Activated CD8-positive, alpha-beta memory T cell treated with anti-CD3 and anti-CD28 coated beads, Interleukin-2, amount 50 U/mL, for 24 hours (primary cell): ENCODE results near the gene DPM2.

Source experiments
- DNase-seq: peaks from one replicate; pipeline ENCODE4 v3.0.0-alpha.2; 2020; ENCODE audit errors: extremely low read depth

Gene DPM2, protein sequence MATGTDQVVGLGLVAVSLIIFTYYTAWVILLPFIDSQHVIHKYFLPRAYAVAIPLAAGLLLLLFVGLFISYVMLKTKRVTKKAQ

GRCh38 chr9:127937388-127938297 is at the start of gene DPM2:
DPM2 (minus strand) TSS chr9:127937854; CDS start chr9:127937820, 34 bp downstream.
- peak; percentile 59 for DNase-seq

DNA sequence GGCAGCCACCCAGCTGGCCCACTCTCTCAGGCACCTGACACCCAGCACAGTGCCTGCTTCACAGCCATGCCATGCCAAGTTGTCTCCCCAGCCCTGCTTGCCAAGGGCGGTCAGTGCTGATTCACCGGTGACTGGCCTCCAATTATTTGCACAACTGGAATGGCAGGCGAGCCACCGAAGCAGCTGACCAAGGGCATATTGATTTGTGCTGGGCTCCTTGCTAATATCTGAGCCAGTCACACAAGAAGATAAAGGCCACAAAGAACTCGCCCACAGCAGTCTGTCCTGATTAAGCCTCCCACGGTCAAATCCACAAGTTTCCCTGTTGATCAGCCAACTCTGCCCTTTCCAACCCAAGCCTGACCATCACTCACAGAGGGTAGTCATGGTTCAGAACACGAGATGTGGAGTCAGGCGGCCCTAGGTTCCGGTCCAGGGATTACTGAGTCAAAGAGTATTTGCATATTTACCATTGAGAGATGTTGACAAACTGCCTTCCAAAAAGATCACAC is 49.5 kb upstream of the DPM2 start:
- DNase-seq = no peak

DNA sequence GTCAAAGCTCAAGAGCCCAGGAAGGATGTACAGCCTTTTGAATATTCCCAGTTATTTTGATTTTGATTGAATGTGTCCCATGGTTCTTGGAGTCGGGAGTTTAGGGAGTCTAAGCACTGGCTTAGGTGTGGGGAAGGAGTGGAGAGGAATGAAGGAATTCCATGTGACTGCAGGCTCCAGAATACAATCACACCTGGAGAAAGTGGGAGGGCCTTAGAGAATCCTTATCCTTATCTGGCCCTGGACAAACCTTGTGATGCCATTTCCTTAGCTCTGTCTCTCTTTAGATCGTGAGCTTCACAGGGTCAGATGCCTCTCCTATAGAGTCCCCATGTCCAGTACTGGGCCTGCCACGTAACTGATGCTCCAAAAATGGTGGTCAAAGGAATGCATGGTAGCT is 47.4 kb upstream of the DPM2 start:
- no peak for DNase-seq

GRCh38 chr9:127983847-127984289 is 46.2 kb upstream of the DPM2 start:
- no peak for DNase-seq

DNA sequence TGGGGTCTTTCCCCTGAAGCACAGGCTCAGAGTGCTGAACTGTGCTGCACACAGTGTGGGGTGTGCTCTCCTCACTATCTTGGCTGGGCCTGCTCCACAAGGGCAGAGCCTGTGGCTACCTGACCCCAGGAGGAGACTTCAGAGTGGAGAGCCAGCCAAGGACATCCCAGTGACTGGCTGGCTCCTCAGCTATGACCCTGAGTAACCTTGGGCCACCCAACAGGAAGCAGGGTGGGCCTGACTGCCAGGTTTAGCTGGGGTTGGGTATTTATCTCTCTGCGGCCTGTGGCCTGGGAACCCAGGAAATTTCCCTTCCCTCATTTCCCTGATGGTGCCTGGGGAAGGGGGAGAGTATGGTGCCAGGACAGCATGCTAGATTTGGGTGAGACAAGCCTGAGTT is 45.3 kb upstream of the DPM2 start:
- no peak for DNase-seq

- no peak for DNase-seq
Observed at GRCh38 chr9:127981559-127982121, 44.0 kb upstream of the DPM2 start.

DNA sequence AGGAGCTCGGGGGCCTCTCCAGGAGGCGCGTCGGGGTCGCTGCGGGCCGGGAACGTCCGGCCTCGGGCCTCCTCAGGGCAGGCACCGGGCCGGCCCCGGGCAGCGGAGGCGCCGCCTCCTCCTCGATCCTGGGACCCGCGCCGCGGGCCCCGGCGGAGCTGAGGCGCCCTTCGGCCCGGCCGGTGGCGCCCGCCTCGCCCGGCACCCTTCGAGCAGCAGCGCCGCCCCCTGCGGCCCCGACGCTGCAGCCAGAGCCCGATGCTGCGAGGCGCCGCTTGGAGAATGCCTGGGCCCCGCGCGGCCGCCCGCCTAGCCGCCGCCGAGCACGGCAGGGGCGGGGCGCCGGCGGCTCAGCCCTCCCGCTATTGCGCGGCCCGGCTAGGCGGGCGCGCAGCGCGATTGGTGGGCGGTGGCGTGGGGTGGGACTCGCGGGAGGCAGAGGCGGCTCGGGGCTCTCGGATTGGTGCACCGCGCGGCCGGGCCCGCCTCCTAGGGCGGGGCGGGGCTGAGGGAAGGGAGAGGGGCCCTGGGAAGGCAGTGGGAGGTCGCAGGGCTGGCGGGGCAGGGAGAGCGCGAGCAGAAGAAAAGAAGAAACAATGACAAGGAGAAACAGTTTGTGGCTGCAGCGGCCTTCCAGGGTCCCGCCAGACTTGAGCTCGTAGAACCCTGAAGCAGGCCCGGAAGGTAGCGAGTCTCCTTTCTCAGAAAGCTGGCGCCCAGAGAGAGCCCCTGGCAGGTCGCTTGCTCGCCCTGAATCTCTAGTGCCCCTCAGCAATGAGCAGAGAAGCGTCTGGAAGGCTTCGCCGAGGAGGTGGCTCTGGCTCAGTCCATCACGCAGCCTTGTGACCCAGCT is 43.3 kb upstream of the DPM2 start, which contains the start of gene EEIG1:
EEIG1 (minus strand) TSS at position 284 of the 853 bp plus-strand sequence. CDS start 852 bp downstream, outside the sequence.
- DNase-seq = peak; percentile 85

DNA sequence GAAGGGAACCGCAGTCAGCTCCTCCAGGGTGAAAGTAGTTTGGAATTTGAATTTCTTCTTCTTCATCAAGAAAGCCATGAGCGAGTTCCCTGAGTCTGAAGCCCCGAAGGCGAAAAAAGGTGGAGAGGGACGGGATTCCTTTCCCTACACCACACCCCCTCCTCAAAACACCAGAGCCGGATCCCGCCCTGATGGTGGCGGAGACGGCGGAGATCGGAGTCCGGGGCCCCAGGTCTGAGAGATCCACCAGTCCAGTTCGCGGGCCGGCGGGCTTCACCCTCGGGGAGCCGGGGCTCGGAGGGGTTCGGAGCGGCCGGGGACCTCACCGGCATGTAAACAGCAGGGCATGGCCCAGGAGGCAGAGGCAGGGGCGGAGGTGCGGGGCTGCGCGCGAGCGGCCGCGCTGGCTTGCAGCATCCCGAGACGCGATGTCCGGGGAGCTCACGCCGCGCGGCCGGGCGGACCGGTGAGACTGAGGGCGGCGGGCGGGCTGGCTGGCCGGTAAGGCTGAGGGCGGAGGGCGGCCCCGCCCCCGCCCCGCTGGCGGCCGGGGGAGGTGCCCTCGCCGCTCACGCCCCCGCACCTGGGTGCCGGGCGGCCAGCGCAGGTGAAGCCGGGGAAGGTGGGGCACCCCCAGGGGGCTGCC is 42.5 kb upstream of the DPM2 start:
- no peak for DNase-seq

DNA sequence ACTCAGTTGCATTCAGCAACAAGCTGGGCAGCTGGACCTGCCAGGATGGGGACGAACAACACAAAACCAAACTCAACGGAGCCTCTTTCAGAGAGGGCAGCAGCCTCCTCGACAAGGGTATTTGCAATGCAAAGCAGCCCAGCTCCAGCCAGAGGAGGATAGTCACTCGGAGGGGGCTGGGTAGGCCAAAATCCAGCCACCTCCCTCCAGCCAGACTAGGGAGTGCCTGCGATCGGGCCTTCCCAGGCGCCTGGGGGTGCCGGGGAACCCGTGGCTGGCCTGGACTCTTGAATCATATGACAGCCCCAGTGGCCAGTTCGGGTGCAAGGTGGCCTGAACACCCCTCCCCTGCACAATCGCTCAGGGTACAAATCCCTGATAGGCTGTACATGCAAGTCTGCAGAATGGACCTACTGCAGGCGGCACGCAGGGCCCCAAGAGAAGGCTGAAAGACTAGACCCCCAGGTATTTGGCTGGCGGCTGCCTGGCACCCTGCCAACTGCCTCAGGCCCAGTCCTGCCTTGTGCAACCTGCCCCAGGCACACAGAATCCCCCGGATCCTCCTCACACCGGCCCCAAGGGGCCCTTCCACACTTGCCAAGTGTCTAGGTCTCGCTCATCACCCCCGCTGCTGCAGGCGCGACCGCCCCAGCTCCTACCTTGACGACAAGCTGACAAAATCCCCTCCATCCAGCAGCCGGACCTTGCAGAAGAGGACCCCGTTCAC is 41.8 kb upstream of the DPM2 start:
- DNase-seq = no peak

- DNase-seq = no peak
Observed at GRCh38 chr9:127979015-127979332, 41.3 kb upstream of the DPM2 start.

GRCh38 chr9:127977884-127978647 is 40.4 kb upstream of the DPM2 start:
- DNase-seq = no peak

DNA sequence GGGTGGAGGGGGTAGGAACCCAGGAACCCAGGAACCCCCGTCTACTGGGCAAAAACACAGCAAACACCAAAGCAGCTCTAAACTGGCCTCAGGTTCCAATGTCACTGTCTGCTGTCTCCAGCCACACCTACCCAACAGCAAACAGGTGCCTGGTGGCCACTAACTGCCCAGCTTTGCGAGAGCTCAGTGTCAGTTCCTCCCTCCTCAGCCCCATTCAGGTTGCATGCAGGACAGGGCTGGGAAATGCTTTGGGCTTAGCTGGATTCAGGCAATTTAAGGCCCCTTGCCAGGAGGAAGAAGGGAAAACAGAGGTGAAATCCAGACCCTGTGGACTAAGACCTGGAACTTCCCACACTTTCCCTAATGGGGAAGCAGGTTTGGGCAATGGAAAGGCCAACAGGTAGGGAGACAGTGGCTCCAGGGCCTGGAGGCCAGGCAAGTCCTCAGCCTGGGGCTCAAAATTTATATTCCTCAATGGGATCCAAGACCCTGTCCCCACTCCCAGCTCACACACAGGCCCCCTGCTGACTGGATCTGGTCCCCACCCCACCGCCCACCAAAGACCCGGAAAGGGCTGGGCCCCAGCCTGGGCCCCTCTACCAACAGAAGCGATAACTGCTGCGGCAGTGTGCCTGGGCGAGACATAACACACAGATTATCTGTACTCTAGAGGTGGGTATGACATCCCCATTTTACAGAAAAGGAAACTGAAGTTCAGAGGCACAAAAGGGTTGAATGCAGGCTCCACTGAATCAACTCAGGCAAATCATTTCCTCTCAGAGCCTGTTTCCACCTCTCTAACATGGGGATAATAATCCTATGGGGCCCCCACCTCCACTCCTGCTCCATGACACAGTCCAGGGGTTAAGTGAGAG is 39.6 kb upstream of the DPM2 start:
- no peak for DNase-seq

DNA sequence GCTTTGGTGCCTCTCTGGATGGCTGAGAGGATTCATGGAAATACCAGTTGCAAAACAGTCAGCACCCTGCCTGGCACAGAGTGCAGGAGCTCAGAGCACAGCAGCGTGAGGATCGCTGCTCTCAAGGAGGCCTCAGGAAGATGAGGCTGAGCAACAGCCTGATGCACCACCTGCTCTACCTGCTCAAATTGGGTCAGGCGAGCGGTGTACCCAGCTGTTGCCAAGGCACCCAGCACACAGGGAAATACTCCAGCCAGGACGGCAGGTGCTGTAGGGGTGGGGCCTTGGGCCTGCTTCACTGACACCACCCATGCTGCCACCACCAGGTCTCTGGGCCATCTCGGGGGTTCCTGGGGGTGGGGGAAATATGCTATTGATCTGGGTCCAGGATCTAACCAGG is 38.8 kb upstream of the DPM2 start:
- DNase-seq = no peak

DNA sequence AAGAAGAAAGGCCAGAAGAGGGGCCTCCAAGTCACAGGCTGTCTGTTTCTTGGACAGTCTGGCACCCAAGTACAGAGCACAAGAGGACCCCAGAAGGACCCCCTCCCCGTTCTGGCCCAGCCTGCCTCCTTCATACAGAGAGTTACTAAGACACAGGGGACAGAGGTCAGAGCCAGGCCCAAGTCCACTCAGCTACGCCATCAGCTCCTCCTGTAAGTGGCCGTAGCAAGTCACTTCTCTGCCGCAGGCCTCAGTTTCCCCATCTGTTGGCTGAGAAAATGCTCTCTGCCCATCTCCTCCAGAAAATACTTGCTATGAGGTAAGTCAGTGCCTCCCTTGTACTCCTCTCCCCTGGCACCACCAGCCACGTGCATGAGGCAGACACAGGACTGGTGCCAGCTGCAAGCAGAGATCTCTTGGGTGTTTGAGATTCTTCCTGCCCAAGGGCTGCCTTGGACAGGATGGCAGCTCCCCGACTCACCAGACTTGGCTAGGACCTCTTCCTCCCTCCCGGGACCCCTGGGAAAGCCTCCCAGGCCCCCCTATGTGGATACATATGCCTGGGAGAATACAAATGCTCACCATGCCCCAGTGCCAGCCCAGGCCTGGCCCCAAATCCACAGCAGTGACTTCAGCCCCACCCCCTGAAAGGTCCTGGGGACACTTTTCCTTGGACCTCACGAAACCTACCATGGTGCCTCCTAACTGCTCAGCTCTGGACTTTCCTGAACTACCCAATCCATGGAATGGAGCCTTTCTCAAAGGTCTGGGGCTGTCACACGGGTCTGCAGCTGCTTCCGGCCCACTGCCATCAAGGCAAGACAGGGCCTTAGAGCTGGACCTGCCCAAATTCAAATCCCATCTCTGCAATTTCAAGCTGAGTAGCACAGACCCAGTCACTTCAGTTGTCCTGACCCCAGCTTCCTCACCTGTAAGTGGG is 38.0 kb upstream of the DPM2 start:
- DNase-seq = no peak

- DNase-seq = no peak
Observed at GRCh38 chr9:127974769-127975261, 37.2 kb upstream of the DPM2 start.

- no peak for DNase-seq
Observed at GRCh38 chr9:127974001-127974768, 36.5 kb upstream of the DPM2 start.
